ENCODE measurements around the gene CBLB.
A peak's percentile ranks its signal among the peaks of the same experiment; 100 is the strongest.

The CBLB gene

GRCh38 chr3:105865016-105865623 is 3.7 kb downstream of the CBLB start:
- TF ChIP-seq SP7 (tag by site-specific recombination; IDR thresholded peaks at IDR 0.05) = 0 out of 2 replicates have a peak, but pooled peaks have one; percentile 43
- TF ChIP-seq, protein P1, sequence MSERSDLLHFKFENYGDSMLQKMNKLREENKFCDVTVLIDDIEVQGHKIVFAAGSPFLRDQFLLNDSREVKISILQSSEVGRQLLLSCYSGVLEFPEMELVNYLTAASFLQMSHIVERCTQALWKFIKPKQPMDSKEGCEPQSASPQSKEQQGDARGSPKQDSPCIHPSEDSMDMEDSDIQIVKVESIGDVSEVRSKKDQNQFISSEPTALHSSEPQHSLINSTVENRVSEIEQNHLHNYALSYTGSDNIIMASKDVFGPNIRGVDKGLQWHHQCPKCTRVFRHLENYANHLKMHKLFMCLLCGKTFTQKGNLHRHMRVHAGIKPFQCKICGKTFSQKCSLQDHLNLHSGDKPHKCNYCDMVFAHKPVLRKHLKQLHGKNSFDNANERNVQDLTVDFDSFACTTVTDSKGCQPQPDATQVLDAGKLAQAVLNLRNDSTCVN (tag by site-specific recombination; optimal IDR thresholded peaks at IDR 0.05) = no peak
- no peak overlapping the region for H3K4me3 ChIP-seq (ENCODE audit: low read depth, low read length)
- ChIA-PET CTCF (no interaction called here), POLR2A (no interaction called here)
- H3K27ac ChIP-seq (ENCODE audit: extremely low read depth, low read depth, low read length) = no peak overlapping the region
- peaks cover 0 to 8% of the 10 kb centered on the region in 2 experiments; a peak in 1 of 3 replicates for H3K36me3 ChIP-seq (ENCODE audit: control insufficient read depth in 2 of 2, insufficient read depth in 1 of 2, low read length in 2 of 2)
- H3K4me1 ChIP-seq (ENCODE audit: control insufficient read depth, insufficient read depth, low read length) = 0 out of 2 replicates have a peak, but pooled peaks cover 4% of the 10 kb centered on the region
- no peaks in the 10 kb centered on the region for H3K9me3 ChIP-seq (ENCODE audit: control insufficient read depth, insufficient read depth, low read depth, low read length)

GRCh38 chr3:105864212-105864611 is 4.6 kb downstream of the CBLB start:
- POLR2A ChIA-PET = no interaction called here
- H3K4me1 ChIP-seq (ENCODE audit: control insufficient read depth, insufficient read depth, low read length) = 0 out of 2 replicates have a peak, but pooled peaks cover 4% of the 10 kb centered on the region
- H3K4me3 ChIP-seq (ENCODE audit: low read depth, low read length) = no peak overlapping the region
- H3K27ac ChIP-seq (ENCODE audit: extremely low read depth, low read depth, low read length) = no peak overlapping the region
- H3K9me3 ChIP-seq (ENCODE audit: control insufficient read depth, insufficient read depth, low read depth, low read length) = no peaks in the 10 kb centered on the region
- TF ChIP-seq KLF8 (tag by site-specific recombination; IDR thresholded peaks at IDR 0.05) (no peak), ZNF239 (tag by site-specific recombination; IDR thresholded peaks at IDR 0.05) (no peak), ZNF174 (tag by site-specific recombination; IDR thresholded peaks at IDR 0.05) (no peak), ZNF747 (tag by site-specific recombination; IDR thresholded peaks at IDR 0.05) (no peak), ZNF530 (tag by site-specific recombination; IDR thresholded peaks at IDR 0.05; ENCODE audit: low read depth) (no peak), ZNF571 (tag by site-specific recombination; IDR thresholded peaks at IDR 0.05) (no peak), ZNF624 (tag by site-specific recombination; IDR thresholded peaks at IDR 0.05) (no peak), ZNF132 (tag by site-specific recombination; IDR thresholded peaks at IDR 0.05; ENCODE audit: borderline replicate concordance) (no peak), FEZF1 (tag by site-specific recombination; IDR thresholded peaks at IDR 0.05) (no peak), ZSCAN23 (tag by site-specific recombination; IDR thresholded peaks at IDR 0.05) (no peak), ZNF175 (tag by site-specific recombination; IDR thresholded peaks at IDR 0.05) (no peak), GFI1B (tag by site-specific recombination; IDR thresholded peaks at IDR 0.05) (no peak), ZBTB10 (tag by site-specific recombination; IDR thresholded peaks at IDR 0.05) (no peak), ZNF707 (tag by site-specific recombination; IDR thresholded peaks at IDR 0.05) (no peak), SALL2 (tag by site-specific recombination; IDR thresholded peaks at IDR 0.05; ENCODE audit: borderline replicate concordance) (no peak), ZNF16 (tag by site-specific recombination; IDR thresholded peaks at IDR 0.05; ENCODE audit: low read depth) (no peak)
- TF ChIP-seq, protein P2, sequence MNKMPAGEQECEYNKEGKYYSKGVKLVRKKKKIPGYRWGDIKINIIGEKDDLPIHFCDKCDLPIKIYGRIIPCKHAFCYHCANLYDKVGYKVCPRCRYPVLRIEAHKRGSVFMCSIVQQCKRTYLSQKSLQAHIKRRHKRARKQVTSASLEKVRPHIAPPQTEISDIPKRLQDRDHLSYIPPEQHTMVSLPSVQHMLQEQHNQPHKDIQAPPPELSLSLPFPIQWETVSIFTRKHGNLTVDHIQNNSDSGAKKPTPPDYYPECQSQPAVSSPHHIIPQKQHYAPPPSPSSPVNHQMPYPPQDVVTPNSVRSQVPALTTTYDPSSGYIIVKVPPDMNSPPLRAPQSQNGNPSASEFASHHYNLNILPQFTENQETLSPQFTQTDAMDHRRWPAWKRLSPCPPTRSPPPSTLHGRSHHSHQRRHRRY (tag by site-specific recombination; IDR thresholded peaks at IDR 0.05) = no peak
- TF ChIP-seq, protein P3, sequence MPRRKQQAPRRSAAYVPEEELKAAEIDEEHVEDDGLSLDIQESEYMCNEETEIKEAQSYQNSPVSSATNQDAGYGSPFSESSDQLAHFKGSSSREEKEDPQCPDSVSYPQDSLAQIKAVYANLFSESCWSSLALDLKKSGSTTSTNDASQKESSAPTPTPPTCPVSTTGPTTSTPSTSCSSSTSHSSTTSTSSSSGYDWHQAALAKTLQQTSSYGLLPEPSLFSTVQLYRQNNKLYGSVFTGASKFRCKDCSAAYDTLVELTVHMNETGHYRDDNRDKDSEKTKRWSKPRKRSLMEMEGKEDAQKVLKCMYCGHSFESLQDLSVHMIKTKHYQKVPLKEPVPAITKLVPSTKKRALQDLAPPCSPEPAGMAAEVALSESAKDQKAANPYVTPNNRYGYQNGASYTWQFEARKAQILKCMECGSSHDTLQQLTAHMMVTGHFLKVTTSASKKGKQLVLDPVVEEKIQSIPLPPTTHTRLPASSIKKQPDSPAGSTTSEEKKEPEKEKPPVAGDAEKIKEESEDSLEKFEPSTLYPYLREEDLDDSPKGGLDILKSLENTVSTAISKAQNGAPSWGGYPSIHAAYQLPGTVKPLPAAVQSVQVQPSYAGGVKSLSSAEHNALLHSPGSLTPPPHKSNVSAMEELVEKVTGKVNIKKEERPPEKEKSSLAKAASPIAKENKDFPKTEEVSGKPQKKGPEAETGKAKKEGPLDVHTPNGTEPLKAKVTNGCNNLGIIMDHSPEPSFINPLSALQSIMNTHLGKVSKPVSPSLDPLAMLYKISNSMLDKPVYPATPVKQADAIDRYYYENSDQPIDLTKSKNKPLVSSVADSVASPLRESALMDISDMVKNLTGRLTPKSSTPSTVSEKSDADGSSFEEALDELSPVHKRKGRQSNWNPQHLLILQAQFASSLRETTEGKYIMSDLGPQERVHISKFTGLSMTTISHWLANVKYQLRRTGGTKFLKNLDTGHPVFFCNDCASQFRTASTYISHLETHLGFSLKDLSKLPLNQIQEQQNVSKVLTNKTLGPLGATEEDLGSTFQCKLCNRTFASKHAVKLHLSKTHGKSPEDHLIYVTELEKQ (tag by site-specific recombination; IDR thresholded peaks at IDR 0.05; ENCODE audit: borderline replicate concordance) = no peak
- TF ChIP-seq, protein P4, sequence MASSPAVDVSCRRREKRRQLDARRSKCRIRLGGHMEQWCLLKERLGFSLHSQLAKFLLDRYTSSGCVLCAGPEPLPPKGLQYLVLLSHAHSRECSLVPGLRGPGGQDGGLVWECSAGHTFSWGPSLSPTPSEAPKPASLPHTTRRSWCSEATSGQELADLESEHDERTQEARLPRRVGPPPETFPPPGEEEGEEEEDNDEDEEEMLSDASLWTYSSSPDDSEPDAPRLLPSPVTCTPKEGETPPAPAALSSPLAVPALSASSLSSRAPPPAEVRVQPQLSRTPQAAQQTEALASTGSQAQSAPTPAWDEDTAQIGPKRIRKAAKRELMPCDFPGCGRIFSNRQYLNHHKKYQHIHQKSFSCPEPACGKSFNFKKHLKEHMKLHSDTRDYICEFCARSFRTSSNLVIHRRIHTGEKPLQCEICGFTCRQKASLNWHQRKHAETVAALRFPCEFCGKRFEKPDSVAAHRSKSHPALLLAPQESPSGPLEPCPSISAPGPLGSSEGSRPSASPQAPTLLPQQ (tag by site-specific recombination; IDR thresholded peaks at IDR 0.05) = no peak
- H3K36me3 ChIP-seq (ENCODE audit: control insufficient read depth in 2 of 2, insufficient read depth in 1 of 2, low read length in 2 of 2) = peaks cover 0 to 10% of the 10 kb centered on the region in 2 experiments; a peak in 1 of 3 replicates
- CTCF ChIA-PET = interaction anchor here (1.0 kb wide), 1 partner anchor 13 kb away, joined by 5 read pairs; no protein-coding TSS in a partner anchor

All from HEK293 (cell line).